ENCODE measurements around the gene IQCF2.

Gene IQCF2

GRCh38 chr3:51908026-51908425, 46.6 kb downstream of the IQCF2 start:
- Histone ChIP-seq H3K4me3 (ENCODE audit: low read depth, low read length) (no peak overlapping the region), H3K27me3 (ENCODE audit: insufficient read depth, low read depth, severe bottlenecking) (no peaks in the 10 kb centered on the region), H3K27ac (no peak overlapping the region), H3K36me3 (no peaks in the 10 kb centered on the region), H3K9me3 (ENCODE audit: severe bottlenecking) (peaks cover 2% of the 10 kb centered on the region)
- TF ChIP-seq CTCF (IDR thresholded peaks at IDR 0.05; ENCODE audit: low read depth, low read length), result no peak
- DNase-seq, result no peak
